ENCODE data around the gene CDK5RAP2. TPM values are rescaled to one million over a fixed set of nuclear protein-coding genes. Genes with fewer than 3 reads are reported as not detected.

Gene CDK5RAP2
- total and polyA plus RNA-seq, 4 donors, result 36.5 to 60.4 (median 47.4) TPM

DNA sequence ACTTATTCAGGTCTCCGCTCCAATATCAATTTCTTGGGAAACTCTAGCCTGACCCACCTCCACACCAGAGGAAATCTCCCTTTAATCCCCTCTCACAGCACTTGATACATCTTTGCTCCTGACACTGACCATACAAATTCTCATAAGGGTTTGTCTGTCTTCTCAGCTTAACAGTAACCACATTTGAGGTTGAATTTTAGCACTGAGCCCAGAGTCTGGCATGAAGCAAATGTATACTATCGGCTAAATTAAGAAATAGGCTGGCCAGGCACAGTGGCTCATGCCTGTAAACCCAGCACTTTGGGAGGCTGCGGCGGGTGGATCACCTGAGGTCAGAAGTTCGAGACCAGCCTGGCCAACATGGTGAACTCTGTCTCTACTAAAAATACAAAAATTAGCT is 9.7 kb downstream of the CDK5RAP2 start:
- 100% methylated on average over 2 of the region's 5 CpGs for WGBS (ENCODE audit: insufficient coverage)
- Histone ChIP-seq H3K9me3 (ENCODE audit: control insufficient read depth, insufficient read depth, low read length) (no peaks in the 10 kb centered on the region), H3K27ac (ENCODE audit: low read depth, low read length) (no peak overlapping the region), H3K4me3 (ENCODE audit: low read depth, low read length) (no peak overlapping the region), H3K27me3 (ENCODE audit: control insufficient read depth, insufficient read depth, low read length) (no peaks in the 10 kb centered on the region), H3K36me3 (ENCODE audit: control insufficient read depth, insufficient read depth, low read length) (peaks cover 27% of the 10 kb centered on the region), H3K4me1 (ENCODE audit: control insufficient read depth, insufficient read depth, low read length) (peaks cover 28% of the 10 kb centered on the region)
- DNase-seq (ENCODE audit: low read depth in 4 of 6, low spot score in 6 of 6), result no peak

DNA sequence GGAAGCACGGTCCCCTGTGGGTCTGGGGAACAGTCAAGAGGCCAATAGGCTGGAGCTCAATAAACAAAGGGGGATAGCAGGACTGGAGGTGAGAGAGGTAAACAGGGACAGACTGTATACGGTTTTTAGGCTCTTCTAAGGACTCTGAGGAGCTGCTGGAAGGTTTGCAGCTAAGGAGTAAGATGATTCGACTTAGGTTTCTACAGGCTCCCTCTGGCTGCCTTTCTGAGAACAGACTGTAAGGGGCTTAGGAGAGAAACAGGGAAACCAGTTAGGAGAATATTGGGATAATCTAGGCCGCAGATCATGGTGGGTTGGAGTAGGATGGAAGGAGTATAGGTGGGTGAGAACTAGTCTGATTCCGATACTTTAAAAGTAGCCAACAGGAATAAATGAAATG is 10.4 kb downstream of the CDK5RAP2 start:
- 90% methylated on average over 5 of the region's 5 CpGs for WGBS (ENCODE audit: insufficient coverage)

GRCh38 chr9:120568816-120569215 is 11.2 kb downstream of the CDK5RAP2 start:
- DNase-seq (ENCODE audit: low read depth in 4 of 6, low spot score in 6 of 6), result no peak
- Histone ChIP-seq H3K27ac (ENCODE audit: low read depth, low read length) (no peak overlapping the region), H3K4me3 (ENCODE audit: low read depth, low read length) (no peak overlapping the region), H3K4me1 (ENCODE audit: control insufficient read depth, insufficient read depth, low read length) (peaks cover 22% of the 10 kb centered on the region), H3K9me3 (ENCODE audit: control insufficient read depth, insufficient read depth, low read length) (no peaks in the 10 kb centered on the region), H3K27me3 (ENCODE audit: control insufficient read depth, insufficient read depth, low read length) (no peaks in the 10 kb centered on the region), H3K36me3 (ENCODE audit: control insufficient read depth, insufficient read depth, low read length) (peaks cover 29% of the 10 kb centered on the region)
- 75% methylated on average over 1 of the region's 5 CpGs for WGBS (ENCODE audit: insufficient coverage)

More for the DNA sequence above, 10.4 kb downstream of the CDK5RAP2 start:
- peaks cover 29% of the 10 kb centered on the region for H3K36me3 ChIP-seq (ENCODE audit: control insufficient read depth, insufficient read depth, low read length)
- H3K4me1 ChIP-seq (ENCODE audit: control insufficient read depth, insufficient read depth, low read length), result peaks cover 25% of the 10 kb centered on the region
- DNase-seq (ENCODE audit: low read depth in 4 of 6, low spot score in 6 of 6), result peak in 1 of 6 donors; percentile 76
- H3K27ac ChIP-seq (ENCODE audit: low read depth, low read length), result no peak overlapping the region
- H3K27me3 ChIP-seq (ENCODE audit: control insufficient read depth, insufficient read depth, low read length), result no peaks in the 10 kb centered on the region
- no peaks in the 10 kb centered on the region for H3K9me3 ChIP-seq (ENCODE audit: control insufficient read depth, insufficient read depth, low read length)
- no peak overlapping the region for H3K4me3 ChIP-seq (ENCODE audit: low read depth, low read length)

DNA sequence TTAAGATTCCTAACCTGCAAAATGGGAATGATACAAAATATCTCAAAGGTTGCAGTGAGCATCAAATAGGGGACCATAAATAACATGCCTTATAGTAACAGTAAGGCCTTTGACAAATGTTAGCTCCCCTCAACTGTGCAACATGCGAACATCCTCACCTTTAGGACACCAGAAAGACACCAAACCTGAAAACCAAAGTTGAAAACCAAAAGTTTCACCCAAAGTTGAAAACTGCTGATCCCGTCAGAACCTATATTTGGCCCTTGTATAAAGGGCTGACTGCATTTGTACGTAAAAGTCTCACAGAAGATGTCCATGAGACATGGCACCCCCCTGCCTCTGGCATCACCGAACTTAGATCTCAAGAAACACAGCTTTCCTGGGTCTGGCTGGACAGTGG is 12.1 kb downstream of the CDK5RAP2 start:
- DNase-seq (ENCODE audit: low read depth in 4 of 6, low spot score in 6 of 6), result no peak
- H3K9me3 ChIP-seq (ENCODE audit: control insufficient read depth, insufficient read depth, low read length), result no peaks in the 10 kb centered on the region
- peaks cover 22% of the 10 kb centered on the region for H3K4me1 ChIP-seq (ENCODE audit: control insufficient read depth, insufficient read depth, low read length)
- 94% methylated on average over 3 of the region's 4 CpGs for WGBS (ENCODE audit: insufficient coverage)
- no peaks in the 10 kb centered on the region for H3K27me3 ChIP-seq (ENCODE audit: control insufficient read depth, insufficient read depth, low read length)
- no peak overlapping the region for H3K4me3 ChIP-seq (ENCODE audit: low read depth, low read length)
- H3K27ac ChIP-seq (ENCODE audit: low read depth, low read length), result no peak overlapping the region
- H3K36me3 ChIP-seq (ENCODE audit: control insufficient read depth, insufficient read depth, low read length), result peaks cover 29% of the 10 kb centered on the region

DNA sequence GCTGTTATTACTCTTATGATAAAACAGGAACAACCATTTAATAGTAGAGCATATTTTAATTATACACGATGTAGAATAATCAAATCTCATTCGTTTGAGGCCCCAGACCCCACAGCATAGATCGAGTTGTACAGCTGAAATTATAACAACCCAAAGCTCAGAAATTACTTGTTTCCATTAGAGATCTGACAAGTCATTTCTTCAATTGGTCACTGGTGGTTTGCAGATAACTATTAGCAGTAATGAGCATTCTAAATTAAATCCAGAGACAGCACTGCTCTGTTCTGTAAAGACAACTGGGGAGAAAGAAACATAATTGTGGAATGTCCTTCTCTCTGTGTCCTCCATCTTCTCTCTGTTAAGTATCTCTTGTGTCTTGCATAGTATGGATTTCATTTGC is 12.9 kb downstream of the CDK5RAP2 start:
- H3K9me3 ChIP-seq (ENCODE audit: control insufficient read depth, insufficient read depth, low read length), result no peaks in the 10 kb centered on the region
- peaks cover 21% of the 10 kb centered on the region for H3K4me1 ChIP-seq (ENCODE audit: control insufficient read depth, insufficient read depth, low read length)
- H3K36me3 ChIP-seq (ENCODE audit: control insufficient read depth, insufficient read depth, low read length), result peaks cover 29% of the 10 kb centered on the region
- DNase-seq (ENCODE audit: low read depth in 4 of 6, low spot score in 6 of 6), result peak in 2 of 6 donors; percentile 39 to 96
- no peaks in the 10 kb centered on the region for H3K27me3 ChIP-seq (ENCODE audit: control insufficient read depth, insufficient read depth, low read length)
- no peak overlapping the region for H3K27ac ChIP-seq (ENCODE audit: low read depth, low read length)
- no peak overlapping the region for H3K4me3 ChIP-seq (ENCODE audit: low read depth, low read length)
- no CpG with 5 or more reads among the region's 3 CpGs for WGBS (ENCODE audit: insufficient coverage)

DNA sequence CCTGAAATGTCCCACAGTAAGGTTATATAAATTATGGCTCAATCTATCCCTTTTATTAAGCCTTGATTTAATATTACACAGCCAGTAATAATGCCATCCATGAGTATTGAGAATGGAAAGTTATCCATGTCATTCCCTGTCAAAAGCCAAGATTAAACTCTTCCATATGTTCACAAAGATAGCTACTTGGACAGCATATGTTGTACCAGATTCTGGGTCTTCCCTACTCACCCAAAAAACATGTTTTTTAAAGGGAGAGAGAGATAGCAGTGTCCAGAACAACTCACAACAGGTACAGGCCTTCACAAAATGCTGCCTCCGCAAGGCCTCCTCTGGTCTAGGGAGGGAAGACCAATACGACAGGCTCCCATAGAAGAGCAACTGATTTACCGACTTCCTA is 15.4 kb downstream of the CDK5RAP2 start:
- no peaks in the 10 kb centered on the region for H3K9me3 ChIP-seq (ENCODE audit: control insufficient read depth, insufficient read depth, low read length)
- H3K4me1 ChIP-seq (ENCODE audit: control insufficient read depth, insufficient read depth, low read length), result peaks cover 3% of the 10 kb centered on the region
- peaks cover 14% of the 10 kb centered on the region for H3K36me3 ChIP-seq (ENCODE audit: control insufficient read depth, insufficient read depth, low read length)
- H3K27me3 ChIP-seq (ENCODE audit: control insufficient read depth, insufficient read depth, low read length), result no peaks in the 10 kb centered on the region
- no peak overlapping the region for H3K27ac ChIP-seq (ENCODE audit: low read depth, low read length)
- DNase-seq (ENCODE audit: low read depth in 4 of 6, low spot score in 6 of 6), result no peak
- no CpG with 5 or more reads among the region's 3 CpGs for WGBS (ENCODE audit: insufficient coverage)
- H3K4me3 ChIP-seq (ENCODE audit: low read depth, low read length), result no peak overlapping the region

DNA sequence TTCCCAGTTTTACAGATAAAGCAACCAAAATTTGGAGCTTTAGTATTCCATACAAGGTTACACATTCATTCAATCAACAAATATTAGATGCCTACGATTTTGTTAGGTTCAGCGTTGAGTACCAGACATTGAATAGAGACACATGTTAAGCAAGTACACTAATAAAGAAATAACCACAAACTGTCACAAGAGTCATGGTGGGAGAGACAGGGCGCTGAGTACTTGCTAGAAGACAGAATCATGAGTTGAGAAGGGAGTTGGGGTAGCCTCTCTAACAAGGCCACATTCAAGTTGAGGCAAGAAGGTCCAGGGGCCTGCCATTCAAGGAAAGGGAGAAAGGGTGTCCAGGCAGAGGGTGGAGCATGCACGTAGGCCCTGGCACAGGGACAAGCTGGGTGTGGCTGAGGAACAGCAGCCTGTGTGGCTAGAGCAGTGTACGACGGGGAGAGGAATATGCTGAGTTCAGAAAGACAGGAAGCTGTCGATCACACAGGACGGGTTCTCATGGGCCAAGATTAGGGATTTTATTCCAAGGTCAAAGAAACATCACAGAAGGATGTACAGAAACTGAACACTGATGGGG is 17.0 kb downstream of the CDK5RAP2 start:
- H3K27me3 ChIP-seq (ENCODE audit: control insufficient read depth, insufficient read depth, low read length), result no peaks in the 10 kb centered on the region
- 92% methylated on average over 6 of the region's 8 CpGs for WGBS (ENCODE audit: insufficient coverage)
- no peak overlapping the region for H3K27ac ChIP-seq (ENCODE audit: low read depth, low read length)

DNA sequence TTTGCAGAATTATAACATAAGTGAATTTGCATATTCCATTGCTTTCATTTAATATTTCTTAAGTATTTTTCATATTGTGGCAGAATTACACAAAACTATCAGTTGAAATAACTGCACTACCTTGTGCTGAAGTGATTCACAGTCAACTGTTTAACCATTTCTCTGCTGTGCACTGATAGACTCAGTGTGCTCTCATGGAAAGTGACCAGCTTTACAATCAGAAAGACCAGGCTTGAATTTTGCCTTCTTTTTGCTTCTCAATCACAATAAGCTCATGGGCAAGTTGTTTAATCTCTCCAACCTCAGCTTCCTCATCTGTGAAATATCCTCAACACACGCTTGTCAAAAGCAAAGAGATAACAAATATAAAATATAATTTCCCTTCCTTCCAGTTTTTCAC is 18.3 kb downstream of the CDK5RAP2 start:
- Histone ChIP-seq H3K4me1 (ENCODE audit: control insufficient read depth, insufficient read depth, low read length) (peaks cover 3% of the 10 kb centered on the region), H3K4me3 (ENCODE audit: low read depth, low read length) (no peak overlapping the region), H3K9me3 (ENCODE audit: control insufficient read depth, insufficient read depth, low read length) (no peaks in the 10 kb centered on the region), H3K36me3 (ENCODE audit: control insufficient read depth, insufficient read depth, low read length) (peaks cover 13% of the 10 kb centered on the region), H3K27ac (ENCODE audit: low read depth, low read length) (no peak overlapping the region), H3K27me3 (ENCODE audit: control insufficient read depth, insufficient read depth, low read length) (no peaks in the 10 kb centered on the region)
- no CpG with 5 or more reads among the region's 1 CpG for WGBS (ENCODE audit: insufficient coverage)
- no peak for DNase-seq (ENCODE audit: low read depth in 4 of 6, low spot score in 6 of 6)

More for the DNA sequence above, 17.0 kb downstream of the CDK5RAP2 start:
- H3K36me3 ChIP-seq (ENCODE audit: control insufficient read depth, insufficient read depth, low read length), result peaks cover 12% of the 10 kb centered on the region
- DNase-seq (ENCODE audit: low read depth in 4 of 6, low spot score in 6 of 6), result no peak
- no peaks in the 10 kb centered on the region for H3K9me3 ChIP-seq (ENCODE audit: control insufficient read depth, insufficient read depth, low read length)
- peaks cover 3% of the 10 kb centered on the region for H3K4me1 ChIP-seq (ENCODE audit: control insufficient read depth, insufficient read depth, low read length)
- no peak overlapping the region for H3K4me3 ChIP-seq (ENCODE audit: low read depth, low read length)

GRCh38 chr9:120559546-120559945 is 20.4 kb downstream of the CDK5RAP2 start:
- no peak overlapping the region for H3K4me3 ChIP-seq (ENCODE audit: low read depth, low read length)
- H3K27ac ChIP-seq (ENCODE audit: low read depth, low read length), result no peak overlapping the region
- H3K4me1 ChIP-seq (ENCODE audit: control insufficient read depth, insufficient read depth, low read length), result no peaks in the 10 kb centered on the region
- no peak for DNase-seq (ENCODE audit: low read depth in 4 of 6, low spot score in 6 of 6)
- H3K27me3 ChIP-seq (ENCODE audit: control insufficient read depth, insufficient read depth, low read length), result no peaks in the 10 kb centered on the region
- 88% methylated on average over 1 of the region's 1 CpG for WGBS (ENCODE audit: insufficient coverage)
- peaks cover 11% of the 10 kb centered on the region for H3K36me3 ChIP-seq (ENCODE audit: control insufficient read depth, insufficient read depth, low read length)
- no peaks in the 10 kb centered on the region for H3K9me3 ChIP-seq (ENCODE audit: control insufficient read depth, insufficient read depth, low read length)

DNA sequence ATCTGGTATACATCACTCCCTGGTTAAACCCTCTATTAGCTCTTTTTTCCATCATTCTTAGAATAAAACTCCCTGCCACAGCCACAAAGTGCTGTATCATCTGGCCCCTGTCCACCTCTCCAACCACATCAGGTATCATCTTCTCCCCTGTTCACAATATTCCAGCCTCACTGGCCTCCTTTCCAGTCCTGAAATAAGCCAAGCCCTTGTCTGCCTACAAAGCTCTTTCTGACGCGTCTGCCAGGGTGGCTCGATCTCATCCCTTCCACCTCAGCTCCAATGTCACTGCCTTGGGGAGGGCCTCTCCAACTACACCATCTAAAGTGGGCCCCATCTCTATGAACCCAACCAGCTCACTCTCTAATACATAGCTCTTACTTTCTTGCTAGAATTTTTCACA is 21.5 kb downstream of the CDK5RAP2 start:
- no peak for DNase-seq (ENCODE audit: low read depth in 4 of 6, low spot score in 6 of 6)
- H3K4me3 ChIP-seq (ENCODE audit: low read depth, low read length), result no peak overlapping the region
- no peak overlapping the region for H3K27ac ChIP-seq (ENCODE audit: low read depth, low read length)
- H3K9me3 ChIP-seq (ENCODE audit: control insufficient read depth, insufficient read depth, low read length), result no peaks in the 10 kb centered on the region
- H3K4me1 ChIP-seq (ENCODE audit: control insufficient read depth, insufficient read depth, low read length), result no peaks in the 10 kb centered on the region
- H3K36me3 ChIP-seq (ENCODE audit: control insufficient read depth, insufficient read depth, low read length), result peaks cover 11% of the 10 kb centered on the region
- H3K27me3 ChIP-seq (ENCODE audit: control insufficient read depth, insufficient read depth, low read length), result no peaks in the 10 kb centered on the region
- 98% methylated on average over 3 of the region's 3 CpGs for WGBS (ENCODE audit: insufficient coverage)
